Testis (tissue), 2 donors: Measurements from ENCODE around the gene SST.

ENCODE experiments used
- POLR2A ChIP-seq: fragments of 450-650 bp; IDR thresholded peaks from one replicate; pipeline ENCODE4 v1.6.1; 2017; ENCODE audit warnings: antibody characterized with exemption, mild to moderate bottlenecking, moderate library complexity
- TF ChIP-seq, protein P1 (sequence below), 3 experiments: fragments of 450-650 bp in 2 of 3; fragments of 200-600 bp in 1 of 3; sonication (generic) in 1 of 3; IDR thresholded peaks; one replicate each; pipeline ENCODE4 v1.5.1; 2016 to 2019; ENCODE audit warnings: antibody characterized with exemption in 3 of 3, mild to moderate bottlenecking in 2 of 3, moderate library complexity in 1 of 3

DNA sequence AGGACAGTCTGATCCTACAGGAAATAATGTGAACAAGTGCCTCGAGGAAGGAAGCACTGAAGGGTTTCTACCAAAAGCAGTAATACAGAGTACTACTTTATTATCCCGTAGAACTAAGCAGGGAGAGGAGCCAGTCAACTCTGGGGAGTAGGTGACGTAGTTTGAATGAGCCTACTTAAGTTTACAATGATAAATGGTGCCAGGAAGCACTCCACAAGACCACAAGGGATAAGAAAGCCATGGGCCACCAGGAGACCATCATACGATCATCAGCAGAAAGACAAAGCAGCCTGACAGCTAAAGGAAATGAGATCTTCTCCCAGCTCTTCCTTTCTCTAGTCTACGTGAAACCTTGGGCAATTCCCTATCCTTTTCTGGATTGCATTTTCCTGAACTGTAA is 27.3 kb downstream of the SST start:
- TF ChIP-seq, protein P1, sequence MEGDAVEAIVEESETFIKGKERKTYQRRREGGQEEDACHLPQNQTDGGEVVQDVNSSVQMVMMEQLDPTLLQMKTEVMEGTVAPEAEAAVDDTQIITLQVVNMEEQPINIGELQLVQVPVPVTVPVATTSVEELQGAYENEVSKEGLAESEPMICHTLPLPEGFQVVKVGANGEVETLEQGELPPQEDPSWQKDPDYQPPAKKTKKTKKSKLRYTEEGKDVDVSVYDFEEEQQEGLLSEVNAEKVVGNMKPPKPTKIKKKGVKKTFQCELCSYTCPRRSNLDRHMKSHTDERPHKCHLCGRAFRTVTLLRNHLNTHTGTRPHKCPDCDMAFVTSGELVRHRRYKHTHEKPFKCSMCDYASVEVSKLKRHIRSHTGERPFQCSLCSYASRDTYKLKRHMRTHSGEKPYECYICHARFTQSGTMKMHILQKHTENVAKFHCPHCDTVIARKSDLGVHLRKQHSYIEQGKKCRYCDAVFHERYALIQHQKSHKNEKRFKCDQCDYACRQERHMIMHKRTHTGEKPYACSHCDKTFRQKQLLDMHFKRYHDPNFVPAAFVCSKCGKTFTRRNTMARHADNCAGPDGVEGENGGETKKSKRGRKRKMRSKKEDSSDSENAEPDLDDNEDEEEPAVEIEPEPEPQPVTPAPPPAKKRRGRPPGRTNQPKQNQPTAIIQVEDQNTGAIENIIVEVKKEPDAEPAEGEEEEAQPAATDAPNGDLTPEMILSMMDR (IDR thresholded peaks at IDR 0.05) = no peak
- no peak for TF ChIP-seq POLR2A
